ENCODE data around the gene OBSL1. TPM values are rescaled to one million over a fixed set of nuclear protein-coding genes. Genes with fewer than 3 reads are reported as not detected.
A peak's percentile ranks its signal among the peaks of the same experiment; 100 is the strongest.

The OBSL1 gene
- total RNA-seq, 1 experiment from 2014 or later: 25.5 TPM

DNA sequence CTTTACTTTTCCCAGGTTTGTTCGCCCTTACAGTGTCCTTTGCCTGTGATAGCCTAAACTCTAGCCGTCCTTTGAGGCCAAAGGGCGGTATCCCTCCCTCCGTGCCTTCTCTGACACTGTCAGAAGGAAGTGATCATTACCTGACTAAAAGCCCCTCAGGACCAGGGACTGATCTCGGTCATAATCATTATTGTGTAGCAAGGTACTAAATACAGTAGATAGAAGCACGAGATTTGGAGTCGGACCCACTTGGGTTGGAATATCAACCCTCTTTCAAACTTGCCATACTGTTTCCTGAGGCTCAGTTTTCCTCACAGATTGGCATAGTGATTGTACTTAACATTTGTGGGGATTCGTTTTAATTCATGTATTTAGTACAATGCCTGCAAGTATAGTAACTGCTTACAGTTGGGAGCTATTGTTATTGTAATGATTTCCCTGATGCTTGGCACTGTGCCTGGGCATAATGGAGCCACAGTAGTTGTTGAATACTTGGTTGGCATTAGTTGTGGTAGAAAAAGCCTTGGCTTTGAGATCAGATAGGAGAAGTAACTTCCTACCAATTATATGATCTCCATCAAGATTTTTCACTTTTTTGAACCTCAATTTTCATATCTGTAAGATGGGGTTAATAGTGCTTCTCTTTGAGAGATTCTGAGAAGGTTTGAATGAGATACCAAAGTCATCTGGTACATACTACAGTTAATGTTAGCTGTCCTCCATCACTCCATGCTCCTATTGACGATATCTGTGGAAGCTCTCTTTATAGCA is 27.2 kb upstream of the OBSL1 start:
- no peaks in the 10 kb centered on the region for H3K27me3 ChIP-seq (ENCODE audit: control insufficient read depth, insufficient read depth, low read length)
- peaks cover 4% of the 10 kb centered on the region for H3K36me3 ChIP-seq (ENCODE audit: control insufficient read depth, insufficient read depth, low read length)
- BruUV-seq (replicated peaks): TSS peak; percentile 90
- TF ChIP-seq, protein P1, sequence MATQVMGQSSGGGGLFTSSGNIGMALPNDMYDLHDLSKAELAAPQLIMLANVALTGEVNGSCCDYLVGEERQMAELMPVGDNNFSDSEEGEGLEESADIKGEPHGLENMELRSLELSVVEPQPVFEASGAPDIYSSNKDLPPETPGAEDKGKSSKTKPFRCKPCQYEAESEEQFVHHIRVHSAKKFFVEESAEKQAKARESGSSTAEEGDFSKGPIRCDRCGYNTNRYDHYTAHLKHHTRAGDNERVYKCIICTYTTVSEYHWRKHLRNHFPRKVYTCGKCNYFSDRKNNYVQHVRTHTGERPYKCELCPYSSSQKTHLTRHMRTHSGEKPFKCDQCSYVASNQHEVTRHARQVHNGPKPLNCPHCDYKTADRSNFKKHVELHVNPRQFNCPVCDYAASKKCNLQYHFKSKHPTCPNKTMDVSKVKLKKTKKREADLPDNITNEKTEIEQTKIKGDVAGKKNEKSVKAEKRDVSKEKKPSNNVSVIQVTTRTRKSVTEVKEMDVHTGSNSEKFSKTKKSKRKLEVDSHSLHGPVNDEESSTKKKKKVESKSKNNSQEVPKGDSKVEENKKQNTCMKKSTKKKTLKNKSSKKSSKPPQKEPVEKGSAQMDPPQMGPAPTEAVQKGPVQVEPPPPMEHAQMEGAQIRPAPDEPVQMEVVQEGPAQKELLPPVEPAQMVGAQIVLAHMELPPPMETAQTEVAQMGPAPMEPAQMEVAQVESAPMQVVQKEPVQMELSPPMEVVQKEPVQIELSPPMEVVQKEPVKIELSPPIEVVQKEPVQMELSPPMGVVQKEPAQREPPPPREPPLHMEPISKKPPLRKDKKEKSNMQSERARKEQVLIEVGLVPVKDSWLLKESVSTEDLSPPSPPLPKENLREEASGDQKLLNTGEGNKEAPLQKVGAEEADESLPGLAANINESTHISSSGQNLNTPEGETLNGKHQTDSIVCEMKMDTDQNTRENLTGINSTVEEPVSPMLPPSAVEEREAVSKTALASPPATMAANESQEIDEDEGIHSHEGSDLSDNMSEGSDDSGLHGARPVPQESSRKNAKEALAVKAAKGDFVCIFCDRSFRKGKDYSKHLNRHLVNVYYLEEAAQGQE (IDR thresholded peaks at IDR 0.05; ENCODE audit: insufficient read depth in 1 of 2, low read depth in 2 of 2, low read length in 1 of 2): no peak
- TF ChIP-seq, protein P2, sequence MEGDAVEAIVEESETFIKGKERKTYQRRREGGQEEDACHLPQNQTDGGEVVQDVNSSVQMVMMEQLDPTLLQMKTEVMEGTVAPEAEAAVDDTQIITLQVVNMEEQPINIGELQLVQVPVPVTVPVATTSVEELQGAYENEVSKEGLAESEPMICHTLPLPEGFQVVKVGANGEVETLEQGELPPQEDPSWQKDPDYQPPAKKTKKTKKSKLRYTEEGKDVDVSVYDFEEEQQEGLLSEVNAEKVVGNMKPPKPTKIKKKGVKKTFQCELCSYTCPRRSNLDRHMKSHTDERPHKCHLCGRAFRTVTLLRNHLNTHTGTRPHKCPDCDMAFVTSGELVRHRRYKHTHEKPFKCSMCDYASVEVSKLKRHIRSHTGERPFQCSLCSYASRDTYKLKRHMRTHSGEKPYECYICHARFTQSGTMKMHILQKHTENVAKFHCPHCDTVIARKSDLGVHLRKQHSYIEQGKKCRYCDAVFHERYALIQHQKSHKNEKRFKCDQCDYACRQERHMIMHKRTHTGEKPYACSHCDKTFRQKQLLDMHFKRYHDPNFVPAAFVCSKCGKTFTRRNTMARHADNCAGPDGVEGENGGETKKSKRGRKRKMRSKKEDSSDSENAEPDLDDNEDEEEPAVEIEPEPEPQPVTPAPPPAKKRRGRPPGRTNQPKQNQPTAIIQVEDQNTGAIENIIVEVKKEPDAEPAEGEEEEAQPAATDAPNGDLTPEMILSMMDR (IDR thresholded peaks at IDR 0.05): no peak
- no peak; the same call in 1 of the 2 replicates for TF ChIP-seq POLR2AphosphoS5 (IDR thresholded peaks at IDR 0.05; ENCODE audit: low read depth, low read length)
- no peak for TF ChIP-seq TCF7L2 (IDR thresholded peaks at IDR 0.05; ENCODE audit: low read depth, low read length)
- no peak for TF ChIP-seq SIN3A (IDR thresholded peaks at IDR 0.05; ENCODE audit: borderline replicate concordance, insufficient read depth, low read depth, low read length)
- intact Hi-C loops (cut with micrococcal nuclease; ENCODE audit: unreplicated experiment) (no loop called here), in situ Hi-C loops (cut with HindIII; ENCODE audit: low pct_unique_long_range_greater_than_20kb, low sequenced_read_pairs) (no loop called here)
- POLR2A ChIA-PET: interaction anchor here (0.6 to 0.7 kb wide), 3 partner anchors 46 to 1363 kb away, joined by 4 to 6 read pairs (median 5); no protein-coding TSS in a partner anchor
- CTCF ChIA-PET: no interaction called here
- no peaks in the 10 kb centered on the region for H3K9me3 ChIP-seq (ENCODE audit: control insufficient read depth, insufficient read depth, low read depth, low read length)
- no peak; the same call in 1 of the 2 replicates for ATAC-seq
- peak overlapping the region; percentile 99 for H3K27ac ChIP-seq (ENCODE audit: low read length)
- peaks cover 7% of the 10 kb centered on the region; the same call in 1 of the 2 replicates for H3K4me1 ChIP-seq (ENCODE audit: control insufficient read depth, insufficient read depth, low read length)
- peak overlapping the region; percentile 78 to 93 for H3K4me3 ChIP-seq (ENCODE audit: low read depth in 2 of 2, low read length in 2 of 2)
- DNase-seq (ENCODE audit: low read depth, low spot score): no peak

DNA sequence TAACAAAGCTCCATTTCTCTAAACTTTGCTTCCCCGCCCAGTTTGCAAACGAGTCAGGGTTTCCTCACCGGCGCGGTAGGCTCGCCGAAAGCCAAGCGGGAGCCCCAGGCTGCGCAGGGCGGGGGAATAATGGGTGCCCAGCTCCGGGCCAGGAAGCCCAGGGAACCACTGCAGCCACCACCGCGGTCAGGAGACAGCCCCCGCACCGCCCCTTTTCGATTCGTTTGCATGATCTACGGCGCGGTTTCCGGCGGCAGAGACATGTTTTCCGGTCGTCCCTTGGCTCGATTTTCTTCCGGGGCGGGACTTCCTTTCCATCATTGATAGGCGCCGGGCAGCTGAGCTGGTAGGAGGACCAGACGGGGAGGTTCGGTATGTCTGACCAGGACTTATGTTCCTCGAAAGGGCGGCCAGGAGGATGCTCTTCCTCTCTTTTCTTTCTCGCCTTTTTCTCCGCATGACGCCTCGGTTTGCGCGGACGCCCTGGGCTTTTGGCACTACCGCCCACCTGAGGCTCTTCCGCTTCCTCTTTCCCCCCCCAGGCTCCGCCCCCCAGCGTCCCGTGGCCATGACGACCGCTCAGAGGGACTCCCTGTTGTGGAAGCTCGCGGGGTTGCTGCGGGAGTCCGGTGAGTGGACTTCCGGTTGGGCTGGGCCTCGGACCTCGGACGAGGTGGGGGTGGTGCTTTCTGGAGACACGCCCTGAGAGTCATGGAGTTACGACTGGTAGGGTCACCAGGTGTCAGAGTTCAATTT is 26.4 kb upstream of the OBSL1 start, which contains the start of gene STK11IP:
Gene STK11IP, plus strand, starts transcription at position 306 of the 756 bp plus-strand sequence. Its CDS starts 263 bp downstream, at position 569.
- H3K4me1 ChIP-seq (ENCODE audit: control insufficient read depth, insufficient read depth, low read length): peaks cover 7% of the 10 kb centered on the region; the same call in 1 of the 2 replicates
- CTCF ChIA-PET: no interaction called here
- DNase-seq (ENCODE audit: low read depth, low spot score) (peak; percentile 87), ATAC-seq (peak; percentile 98)
- no peaks in the 10 kb centered on the region for H3K27me3 ChIP-seq (ENCODE audit: control insufficient read depth, insufficient read depth, low read length)
- H3K4me3 ChIP-seq (ENCODE audit: low read depth in 2 of 2, low read length in 2 of 2): peak within 1 kb of the TSS; percentile 78 to 93
- peaks cover 4% of the 10 kb centered on the region for H3K36me3 ChIP-seq (ENCODE audit: control insufficient read depth, insufficient read depth, low read length)
- H3K27ac ChIP-seq (ENCODE audit: low read length): peak within 1 kb of the TSS; percentile 99
- TF ChIP-seq, protein P1 (IDR thresholded peaks at IDR 0.05; ENCODE audit: insufficient read depth in 1 of 2, low read depth in 2 of 2, low read length in 1 of 2): no peak; a peak in 1 of 4 replicates
- TF ChIP-seq SIN3A (IDR thresholded peaks at IDR 0.05; ENCODE audit: borderline replicate concordance, insufficient read depth, low read depth, low read length) (peak; percentile 73), POLR2AphosphoS5 (IDR thresholded peaks at IDR 0.05; ENCODE audit: low read depth, low read length) (peak; percentile 96), TCF7L2 (IDR thresholded peaks at IDR 0.05; ENCODE audit: low read depth, low read length) (no peak)
- TF ChIP-seq, protein P2 (IDR thresholded peaks at IDR 0.05): no peak
- H3K9me3 ChIP-seq (ENCODE audit: control insufficient read depth, insufficient read depth, low read depth, low read length): no peaks in the 10 kb centered on the region
- POLR2A ChIA-PET: interaction anchor here (0.6 to 1.1 kb wide), 5 partner anchors 26 to 1362 kb away, joined by 3 to 6 read pairs (median 4); partner anchors contain the start of genes INHA and OBSL1
- no TSS peak for BruUV-seq (replicated peaks)
- intact Hi-C loops (cut with micrococcal nuclease; ENCODE audit: unreplicated experiment) (no loop called here), in situ Hi-C loops (cut with HindIII; ENCODE audit: low pct_unique_long_range_greater_than_20kb, low sequenced_read_pairs) (no loop called here)

Data from Panc1 (cell line).